ENCODE measurements around the gene PDPK1.
A peak's percentile ranks its signal among the peaks of the same experiment; 100 is the strongest.

The PDPK1 gene

GRCh38 chr16:2507052-2507659 is 30.7 kb upstream of the PDPK1 start:
- no peak for DNase-seq (ENCODE audit: low spot score)

GRCh38 chr16:2507665-2508064 is 30.2 kb upstream of the PDPK1 start:
- no peak for DNase-seq (ENCODE audit: low spot score)

- DNase-seq (ENCODE audit: low spot score) = no peak
These were observed 29.0 kb upstream of the PDPK1 start for GRCh38 chr16:2508722-2509400.

GRCh38 chr16:2511128-2511800 is 26.6 kb upstream of the PDPK1 start:
- DNase-seq (ENCODE audit: low spot score) = no peak

GRCh38 chr16:2511996-2512734 is 25.7 kb upstream of the PDPK1 start:
- no peak for DNase-seq (ENCODE audit: low spot score)

- DNase-seq (ENCODE audit: low spot score) = peak; percentile 43
These were observed 25.0 kb upstream of the PDPK1 start for GRCh38 chr16:2512735-2513404.

GRCh38 chr16:2513405-2514332 is 24.2 kb upstream of the PDPK1 start, which contains the start of gene ATP6V0C:
Gene ATP6V0C (plus strand): TSS chr16:2513952. CDS start chr16:2514104, 152 bp downstream.
- DNase-seq (ENCODE audit: low spot score) = peak; percentile 96

- DNase-seq (ENCODE audit: low spot score) = peak; percentile 63
These were observed 23.3 kb upstream of the PDPK1 start for GRCh38 chr16:2514333-2515179.

GRCh38 chr16:2515180-2515851 is 22.5 kb upstream of the PDPK1 start:
- DNase-seq (ENCODE audit: low spot score) = peak; percentile 78

GRCh38 chr16:2516391-2517240 is 21.2 kb upstream of the PDPK1 start:
- peak; percentile 39 for DNase-seq (ENCODE audit: low spot score)

- DNase-seq (ENCODE audit: low spot score) = no peak
These were observed 19.7 kb upstream of the PDPK1 start for GRCh38 chr16:2517954-2518605.

- peak; percentile 54 for DNase-seq (ENCODE audit: low spot score)
These were observed 18.8 kb upstream of the PDPK1 start for GRCh38 chr16:2518823-2519710.

GRCh38 chr16:2519711-2520080 is 18.1 kb upstream of the PDPK1 start:
- no peak for DNase-seq (ENCODE audit: low spot score)

GRCh38 chr16:2520097-2520783 is 17.6 kb upstream of the PDPK1 start, which contains the start of gene AMDHD2:
Gene AMDHD2 (plus strand): TSS chr16:2520371. CDS start chr16:2520459, 88 bp downstream.
- peak; percentile 94 for DNase-seq (ENCODE audit: low spot score)

- peak; percentile 60 for DNase-seq (ENCODE audit: low spot score)
These were observed 16.9 kb upstream of the PDPK1 start for GRCh38 chr16:2520784-2521531.

All from hematopoietic multipotent progenitor cell treated with erythropoietin and hydrocortisone succinate and interleukin-3 and kit ligand, for 17 days (in vitro differentiated cells).